Body of pancreas (tissue), 4 donors: ENCODE data around the gene MMP19.

Experiments used
- POLR2A ChIP-seq, 3 donors: fragments of 450-650 bp; IDR thresholded peaks; one replicate each; pipeline ENCODE4 v1.6.1; 2016; ENCODE audit warnings: antibody characterized with exemption in 3 of 3, mild to moderate bottlenecking in 2 of 3
- TF ChIP-seq, protein P1 (sequence below), 7 experiments: fragments of 450-650 bp in 4 of 7; fragments of 200-600 bp in 3 of 7; sonication (generic) in 3 of 7; IDR thresholded peaks; one replicate each; pipeline ENCODE4 v1.5.1; 2016 to 2019; ENCODE audit warnings: antibody characterized with exemption in 7 of 7

DNA sequence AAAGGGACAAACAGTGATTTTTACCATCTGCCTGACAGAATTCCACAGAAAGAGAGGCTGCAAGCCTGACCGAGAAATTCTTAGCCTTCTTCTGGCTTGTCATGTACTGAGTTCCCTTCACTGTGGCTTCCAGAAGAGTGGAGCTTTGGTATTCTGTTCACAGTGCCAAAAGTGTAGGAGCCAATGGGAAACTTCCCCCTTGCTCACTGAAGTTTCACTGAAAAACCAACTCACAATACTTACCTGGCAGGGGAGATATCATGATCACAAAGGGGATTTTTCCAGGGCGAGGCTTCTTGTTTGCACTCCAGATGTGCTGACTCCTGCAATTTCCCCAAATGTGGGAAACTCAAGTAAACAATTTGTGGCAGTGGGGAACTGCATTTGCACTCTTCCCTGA lies 31.7 kb upstream of the MMP19 start:
- TF ChIP-seq, protein P1, sequence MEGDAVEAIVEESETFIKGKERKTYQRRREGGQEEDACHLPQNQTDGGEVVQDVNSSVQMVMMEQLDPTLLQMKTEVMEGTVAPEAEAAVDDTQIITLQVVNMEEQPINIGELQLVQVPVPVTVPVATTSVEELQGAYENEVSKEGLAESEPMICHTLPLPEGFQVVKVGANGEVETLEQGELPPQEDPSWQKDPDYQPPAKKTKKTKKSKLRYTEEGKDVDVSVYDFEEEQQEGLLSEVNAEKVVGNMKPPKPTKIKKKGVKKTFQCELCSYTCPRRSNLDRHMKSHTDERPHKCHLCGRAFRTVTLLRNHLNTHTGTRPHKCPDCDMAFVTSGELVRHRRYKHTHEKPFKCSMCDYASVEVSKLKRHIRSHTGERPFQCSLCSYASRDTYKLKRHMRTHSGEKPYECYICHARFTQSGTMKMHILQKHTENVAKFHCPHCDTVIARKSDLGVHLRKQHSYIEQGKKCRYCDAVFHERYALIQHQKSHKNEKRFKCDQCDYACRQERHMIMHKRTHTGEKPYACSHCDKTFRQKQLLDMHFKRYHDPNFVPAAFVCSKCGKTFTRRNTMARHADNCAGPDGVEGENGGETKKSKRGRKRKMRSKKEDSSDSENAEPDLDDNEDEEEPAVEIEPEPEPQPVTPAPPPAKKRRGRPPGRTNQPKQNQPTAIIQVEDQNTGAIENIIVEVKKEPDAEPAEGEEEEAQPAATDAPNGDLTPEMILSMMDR (IDR thresholded peaks at IDR 0.05) = no peak
- TF ChIP-seq POLR2A (IDR thresholded peaks at IDR 0.05) = no peak
